GM12874 (cell line): ENCODE data around the gene CEND1.

Source experiments
- CTCF ChIP-seq: IDR thresholded peaks from 2 replicates; pipeline ENCODE4 v1.5.1; 2011; ENCODE audit warnings: low read depth, mild to moderate bottlenecking, control low read depth, low read length, moderate library complexity; ENCODE audit not compliant: insufficient read depth

Gene CEND1

GRCh38 chr11:808427-809286 lies 18.8 kb upstream of the CEND1 start:
- TF ChIP-seq CTCF: no peak

- TF ChIP-seq CTCF: no peak
These were observed 14.7 kb upstream of the CEND1 start for GRCh38 chr11:804599-804964.

- TF ChIP-seq CTCF: no peak
These were observed 14.1 kb upstream of the CEND1 start for GRCh38 chr11:803770-804598.

- no peak for TF ChIP-seq CTCF
These were observed 13.5 kb upstream of the CEND1 start for GRCh38 chr11:803467-803742.

- no peak for TF ChIP-seq CTCF
These were observed 13.0 kb upstream of the CEND1 start for GRCh38 chr11:802693-803466.

- TF ChIP-seq CTCF: no peak
These were observed 12.2 kb upstream of the CEND1 start for GRCh38 chr11:802018-802617.
